ENCODE results near the gene IQCE. TPM values are rescaled to one million over a fixed set of nuclear protein-coding genes. Genes with fewer than 3 reads are reported as not detected.
A peak's percentile ranks its signal among the peaks of the same experiment; 100 is the strongest.

The IQCE gene
- polyA plus RNA-seq, 1 donor from 2014 or later: 2.3 TPM

GRCh38 chr7:2644562-2645273, 85.9 kb downstream of the IQCE start:
- Mint-ChIP-seq H3K9me3 (no peaks in the 10 kb centered on the region), H3K4me1 (peaks cover 10 to 21% (median 15%) of the 10 kb centered on the region in 3 donors), H3K27ac (peak overlapping the region in 2 of 3 donors; percentile 61 to 87), H3K27me3 (peaks cover 2% of the 10 kb centered on the region), H3K36me3 (no peaks in the 10 kb centered on the region), H3K4me3 (peak overlapping the region; percentile 34 to 91 (median 65))

- Mint-ChIP-seq H3K36me3 (peaks cover 3% of the 10 kb centered on the region), H3K27ac (peak overlapping the region in 2 of 3 donors; percentile 61 to 87), H3K27me3 (peaks cover 2% of the 10 kb centered on the region), H3K9me3 (no peaks in the 10 kb centered on the region), H3K4me1 (peaks cover 10 to 19% (median 15%) of the 10 kb centered on the region in 3 donors), H3K4me3 (peak overlapping the region; percentile 34 to 91 (median 65))
Observed at GRCh38 chr7:2645274-2645868, 86.6 kb downstream of the IQCE start.

- Mint-ChIP-seq H3K4me3 (no peak overlapping the region), H3K9me3 (no peaks in the 10 kb centered on the region), H3K36me3 (peaks cover 3% of the 10 kb centered on the region), H3K4me1 (peaks cover 10 to 17% (median 14%) of the 10 kb centered on the region in 3 donors), H3K27ac (no peak overlapping the region), H3K27me3 (peaks cover 2% of the 10 kb centered on the region)
Observed at GRCh38 chr7:2646336-2646679, 87.5 kb downstream of the IQCE start.

GRCh38 chr7:2646680-2647571, 88.1 kb downstream of the IQCE start:
- peaks cover 3% of the 10 kb centered on the region for H3K36me3 Mint-ChIP-seq
- peaks cover 10 to 15% (median 12%) of the 10 kb centered on the region in 3 donors for H3K4me1 Mint-ChIP-seq
- peaks cover 2% of the 10 kb centered on the region for H3K27me3 Mint-ChIP-seq
- no peak overlapping the region for H3K4me3 Mint-ChIP-seq
- no peak overlapping the region for H3K27ac Mint-ChIP-seq
- no peaks in the 10 kb centered on the region for H3K9me3 Mint-ChIP-seq

GRCh38 chr7:2647594-2648172, 88.9 kb downstream of the IQCE start:
- Mint-ChIP-seq H3K27ac (no peak overlapping the region), H3K4me1 (peaks cover 10 to 15% (median 12%) of the 10 kb centered on the region in 3 donors), H3K4me3 (no peak overlapping the region), H3K27me3 (peaks cover 2% of the 10 kb centered on the region), H3K36me3 (peaks cover 3% of the 10 kb centered on the region), H3K9me3 (no peaks in the 10 kb centered on the region)

- H3K36me3 Mint-ChIP-seq: peaks cover 3% of the 10 kb centered on the region
- no peaks in the 10 kb centered on the region for H3K9me3 Mint-ChIP-seq
- peaks cover 2% of the 10 kb centered on the region for H3K27me3 Mint-ChIP-seq
- no peak overlapping the region for H3K4me3 Mint-ChIP-seq
- H3K27ac Mint-ChIP-seq: no peak overlapping the region
- H3K4me1 Mint-ChIP-seq: peaks cover 9 to 10% (median 10%) of the 10 kb centered on the region in 3 donors
Observed at GRCh38 chr7:2649139-2649838, 90.5 kb downstream of the IQCE start.

GRCh38 chr7:2649991-2650390, 91.2 kb downstream of the IQCE start:
- Mint-ChIP-seq H3K9me3 (no peaks in the 10 kb centered on the region), H3K4me1 (peaks cover 7% of the 10 kb centered on the region in 3 donors), H3K36me3 (peaks cover 3% of the 10 kb centered on the region), H3K27ac (no peak overlapping the region), H3K4me3 (no peak overlapping the region), H3K27me3 (peaks cover under 1% of the 10 kb centered on the region)

GRCh38 chr7:2650451-2650850, 91.7 kb downstream of the IQCE start:
- no peaks in the 10 kb centered on the region for H3K9me3 Mint-ChIP-seq
- H3K27ac Mint-ChIP-seq: no peak overlapping the region
- peak overlapping the region in 1 of 4 donors; percentile 65 for H3K4me3 Mint-ChIP-seq
- H3K27me3 Mint-ChIP-seq: no peaks in the 10 kb centered on the region
- peaks cover 3% of the 10 kb centered on the region for H3K36me3 Mint-ChIP-seq
- H3K4me1 Mint-ChIP-seq: peaks cover 3% of the 10 kb centered on the region in 3 donors

- Mint-ChIP-seq H3K27me3 (no peaks in the 10 kb centered on the region), H3K4me1 (no peaks in the 10 kb centered on the region), H3K4me3 (no peak overlapping the region), H3K27ac (no peak overlapping the region), H3K9me3 (no peaks in the 10 kb centered on the region), H3K36me3 (peaks cover 3% of the 10 kb centered on the region)
Observed at GRCh38 chr7:2651336-2651735, 92.6 kb downstream of the IQCE start.

- H3K27me3 Mint-ChIP-seq: no peaks in the 10 kb centered on the region
- H3K27ac Mint-ChIP-seq: no peak overlapping the region
- no peaks in the 10 kb centered on the region for H3K4me1 Mint-ChIP-seq
- H3K36me3 Mint-ChIP-seq: peaks cover 4% of the 10 kb centered on the region
- H3K4me3 Mint-ChIP-seq: no peak overlapping the region
- H3K9me3 Mint-ChIP-seq: no peaks in the 10 kb centered on the region
Observed at GRCh38 chr7:2651847-2652735, 93.3 kb downstream of the IQCE start.

- H3K4me1 Mint-ChIP-seq: no peaks in the 10 kb centered on the region
- no peak overlapping the region for H3K4me3 Mint-ChIP-seq
- no peaks in the 10 kb centered on the region for H3K27me3 Mint-ChIP-seq
- no peaks in the 10 kb centered on the region for H3K9me3 Mint-ChIP-seq
- H3K27ac Mint-ChIP-seq: no peak overlapping the region
- peaks cover 5% of the 10 kb centered on the region for H3K36me3 Mint-ChIP-seq
Observed at GRCh38 chr7:2652736-2653060, 93.9 kb downstream of the IQCE start.

- Mint-ChIP-seq H3K9me3 (no peaks in the 10 kb centered on the region), H3K36me3 (peaks cover 5% of the 10 kb centered on the region), H3K27me3 (no peaks in the 10 kb centered on the region), H3K4me1 (no peaks in the 10 kb centered on the region), H3K27ac (no peak overlapping the region), H3K4me3 (no peak overlapping the region)
Observed at GRCh38 chr7:2654059-2654458, 95.3 kb downstream of the IQCE start.

- H3K4me3 Mint-ChIP-seq: no peak overlapping the region
- H3K27me3 Mint-ChIP-seq: no peaks in the 10 kb centered on the region
- H3K36me3 Mint-ChIP-seq: peaks cover 1% of the 10 kb centered on the region
- no peak overlapping the region for H3K27ac Mint-ChIP-seq
- H3K9me3 Mint-ChIP-seq: no peaks in the 10 kb centered on the region
- no peaks in the 10 kb centered on the region for H3K4me1 Mint-ChIP-seq
Observed at GRCh38 chr7:2655870-2656614, 97.3 kb downstream of the IQCE start.
